SK-N-SH (cell line): Measurements from ENCODE around the gene ZNF296. TPM values are rescaled to one million over a fixed set of nuclear protein-coding genes. Genes with fewer than 3 reads are reported as not detected.

ENCODE experiments used
- CTCF ChIA-PET: fragments of 300-600, 350-600 bp; formaldehyde crosslinking; extraction: SDS; loops from one replicate; lab custom pipeline; 2021; lab: Yijun Ruan, JAX
- POLR2A ChIA-PET: fragments of 350-600 bp; sonication (Branson Sonifier 250); formaldehyde crosslinking; extraction: SDS; loops from one replicate; lab custom pipeline; 2020; ENCODE audit warnings: antibody characterized with exemption, inconsistent platforms; lab: Yijun Ruan, JAX
- DNase-seq: peaks from one replicate; pipeline ENCODE4 v3.0.0; 2012
- H2AFZ ChIP-seq: fragments of 200-600 bp; sonication (generic); 2 replicates; pipeline ENCODE4 v1.8.1; 2016; ENCODE audit warnings: antibody characterized with exemption, mild to moderate bottlenecking, low read depth
- H3F3A ChIP-seq: fragments of 200-600 bp; sonication (generic); replicated peaks from 2 replicates; pipeline ENCODE3; 2016; ENCODE audit warnings: antibody characterized with exemption, mild to moderate bottlenecking; ENCODE audit not compliant: insufficient read depth
- H3K27ac ChIP-seq, 2 experiments: fragments of 200-500 bp in 1 of 2; fragments of 200-600 bp in 1 of 2; sonication (Bioruptor generic) in 1 of 2; sonication (generic), shearing (Covaris generic) in 1 of 2; 2 replicates each; pipeline versions ENCODE4 v1.5.1 to v1.6.1; 2014 to 2016; ENCODE audit warnings: low read depth in 2 of 2, inconsistent platforms in 1 of 2, low read length in 1 of 2, mild to moderate bottlenecking in 1 of 2, mixed read lengths in 1 of 2
- H3K27me3 ChIP-seq: fragments of 200-600 bp; sonication (generic), shearing (Covaris generic); 2 replicates; pipeline ENCODE4 v1.6.1; 2016; ENCODE audit warnings: mixed run types; ENCODE audit not compliant: insufficient read depth
- H3K36me3 ChIP-seq, 2 experiments: fragments of 200-500 bp in 1 of 2; fragments of 200-600 bp in 1 of 2; sonication (Bioruptor generic) in 1 of 2; sonication (generic) in 1 of 2; replicated peaks in 1 of 2; 2 replicates each; pipeline versions ENCODE3 to v1.5.1; 2014 to 2016; ENCODE audit warnings: low read length in 1 of 2, mild to moderate bottlenecking in 1 of 2; ENCODE audit not compliant: insufficient read depth in 2 of 2, control insufficient read depth in 1 of 2
- H3K4me1 ChIP-seq, 2 experiments: fragments of 200-500 bp in 1 of 2; fragments of 200-600 bp in 1 of 2; sonication (Bioruptor generic) in 1 of 2; sonication (generic), shearing (Covaris generic) in 1 of 2; 2 replicates each; pipeline versions ENCODE4 v1.5.1 to v1.6.1; 2014 to 2016; ENCODE audit warnings: low read depth in 1 of 2, low read length in 1 of 2, mixed run types in 1 of 2; ENCODE audit not compliant: insufficient read depth in 2 of 2, control insufficient read depth in 1 of 2
- H3K4me2 ChIP-seq: fragments of 200-600 bp; sonication (generic), shearing (Covaris generic); 2 replicates; pipeline ENCODE4 v1.6.1; 2017; ENCODE audit warnings: mixed run types
- H3K4me3 ChIP-seq, 2 experiments: fragments of 200-500 bp in 1 of 2; fragments of 200-600 bp in 1 of 2; sonication (Bioruptor generic) in 1 of 2; sonication (generic), shearing (Covaris generic) in 1 of 2; 2 replicates each; pipeline versions ENCODE4 v1.5.1 to v1.8.1; 2014 to 2016; ENCODE audit warnings: low read depth in 2 of 2, inconsistent platforms in 1 of 2, low read length in 1 of 2, mild to moderate bottlenecking in 1 of 2, mixed read lengths in 1 of 2, moderate library complexity in 1 of 2
- H3K79me2 ChIP-seq: fragments of 200-600 bp; sonication (generic); 2 replicates; pipeline ENCODE4 v1.8.1; 2017; ENCODE audit warnings: mild to moderate bottlenecking; ENCODE audit not compliant: insufficient read depth
- H3K9ac ChIP-seq: fragments of 200-600 bp; sonication (generic); 2 replicates; pipeline ENCODE4 v1.6.1; 2017; ENCODE audit warnings: mixed run types
- H3K9me2 ChIP-seq: fragments of 200-600 bp; sonication (generic); 2 replicates; pipeline ENCODE4 v1.6.1; 2017; ENCODE audit warnings: mixed run types
- H3K9me3 ChIP-seq: fragments of 200-600 bp; sonication (generic); 2 replicates; pipeline ENCODE4 v1.6.1; 2017; ENCODE audit warnings: mixed run types, mild to moderate bottlenecking, moderate library complexity
- H4K20me1 ChIP-seq: fragments of 200-600 bp; sonication (generic); 2 replicates; pipeline ENCODE4 v1.6.1; 2017; ENCODE audit warnings: mild to moderate bottlenecking, mixed run types; ENCODE audit not compliant: insufficient read depth
- ELF1 ChIP-seq: IDR thresholded peaks from 2 replicates; pipeline ENCODE4 v1.4.0; 2012
- EP300 ChIP-seq, 2 experiments: IDR thresholded peaks; 2 replicates each; pipeline versions ENCODE4 v1.4.0 to v1.6.1; 2012; ENCODE audit warnings: borderline replicate concordance in 1 of 2, low read depth in 1 of 2, low read length in 1 of 2
- EZH2phosphoT487 ChIP-seq: fragments of 200-600 bp; sonication (generic); IDR thresholded peaks from 2 replicates; pipeline ENCODE4 v1.6.1; 2017; ENCODE audit warnings: low read depth, mixed run types, mild to moderate bottlenecking, antibody characterized with exemption, moderate library complexity, borderline replicate concordance
- FOSL2 ChIP-seq: IDR thresholded peaks from 2 replicates; pipeline ENCODE4 v1.4.0; 2012; ENCODE audit warnings: low read depth, mild to moderate bottlenecking, moderate library complexity, borderline replicate concordance
- GABPA ChIP-seq: IDR thresholded peaks from 2 replicates; pipeline ENCODE4 v1.4.0; 2012; ENCODE audit warnings: low read depth, mild to moderate bottlenecking
- MAX ChIP-seq: IDR thresholded peaks from 2 replicates; pipeline ENCODE4 v1.4.0; 2012; ENCODE audit warnings: low read depth
- RFX5 ChIP-seq: IDR thresholded peaks from 2 replicates; pipeline ENCODE4 v1.6.1; 2012; ENCODE audit warnings: mild to moderate bottlenecking, improper control_type of control experiment, low read length
- RXRA ChIP-seq: IDR thresholded peaks from 2 replicates; pipeline ENCODE4 v1.4.0; 2012; ENCODE audit warnings: low read depth, mild to moderate bottlenecking, borderline replicate concordance
- WGBS: methylation state at CpG from one replicate; pipeline ENCODE4 v1.1.6; 2017; ENCODE audit warnings: low lambda C conversion rate; 5-methylcytosine and 5-hydroxymethylcytosine counted together
- polyA plus RNA-seq, 3 experiments: library from polyadenylated mRNA; depleted of rRNA; stranded (reverse); fragments of >200 nt; gene quantifications; 2 replicates each; pipeline ENCODE4 v1.2.3, GENCODE V29; 2012
- TF ChIP-seq, protein P1 (sequence below): fragments of 200-600 bp; sonication (generic); IDR thresholded peaks from 2 replicates; pipeline ENCODE4 v1.6.1; 2017; ENCODE audit warnings: antibody characterized with exemption, mild to moderate bottlenecking, moderate library complexity
- TF ChIP-seq, protein P2 (sequence below): fragments of 150-350 bp; IDR thresholded peaks from 2 replicates; pipeline ENCODE4 v1.6.1; 2017; ENCODE audit warnings: antibody characterized with exemption, low read length, low read depth, borderline replicate concordance
- TF ChIP-seq, protein P3 (sequence below): IDR thresholded peaks from 2 replicates; pipeline ENCODE4 v1.4.0; 2012; ENCODE audit warnings: low read depth, borderline replicate concordance

ZNF296 gene
- polyA plus RNA-seq, 1 of the 3 experiments (the other 2 are of a cell fraction), result 0.21 TPM

DNA sequence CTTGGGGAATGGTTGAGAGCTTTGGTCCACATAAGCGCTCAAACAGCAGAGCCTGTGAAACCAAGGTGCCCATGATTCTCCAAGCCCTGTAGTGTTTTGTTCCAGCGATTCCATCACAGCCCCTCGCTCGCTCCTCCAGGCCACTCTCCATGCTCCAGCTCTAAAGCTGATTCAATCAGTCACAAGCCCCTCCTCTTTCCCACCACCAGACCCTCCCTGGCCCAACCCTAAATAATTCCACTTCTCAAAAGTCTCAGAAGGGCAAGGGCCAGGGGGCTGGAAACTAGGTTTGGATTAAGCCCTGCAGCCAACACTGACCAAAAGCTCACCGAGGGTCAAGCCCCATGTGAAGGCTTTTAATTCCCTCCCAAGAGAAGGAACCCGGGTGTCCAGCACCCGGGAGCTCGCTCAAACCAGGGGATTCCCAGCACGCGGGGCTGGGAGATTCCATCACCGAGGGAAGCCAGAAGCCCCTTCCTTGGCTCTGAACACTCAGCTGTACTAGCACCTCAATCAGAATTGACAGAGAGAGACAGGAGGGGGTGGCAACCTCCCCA is 1.5 kb downstream of the ZNF296 start:
- no peaks in the 10 kb centered on the region for H3K9me3 ChIP-seq
- TF ChIP-seq, protein P1, sequence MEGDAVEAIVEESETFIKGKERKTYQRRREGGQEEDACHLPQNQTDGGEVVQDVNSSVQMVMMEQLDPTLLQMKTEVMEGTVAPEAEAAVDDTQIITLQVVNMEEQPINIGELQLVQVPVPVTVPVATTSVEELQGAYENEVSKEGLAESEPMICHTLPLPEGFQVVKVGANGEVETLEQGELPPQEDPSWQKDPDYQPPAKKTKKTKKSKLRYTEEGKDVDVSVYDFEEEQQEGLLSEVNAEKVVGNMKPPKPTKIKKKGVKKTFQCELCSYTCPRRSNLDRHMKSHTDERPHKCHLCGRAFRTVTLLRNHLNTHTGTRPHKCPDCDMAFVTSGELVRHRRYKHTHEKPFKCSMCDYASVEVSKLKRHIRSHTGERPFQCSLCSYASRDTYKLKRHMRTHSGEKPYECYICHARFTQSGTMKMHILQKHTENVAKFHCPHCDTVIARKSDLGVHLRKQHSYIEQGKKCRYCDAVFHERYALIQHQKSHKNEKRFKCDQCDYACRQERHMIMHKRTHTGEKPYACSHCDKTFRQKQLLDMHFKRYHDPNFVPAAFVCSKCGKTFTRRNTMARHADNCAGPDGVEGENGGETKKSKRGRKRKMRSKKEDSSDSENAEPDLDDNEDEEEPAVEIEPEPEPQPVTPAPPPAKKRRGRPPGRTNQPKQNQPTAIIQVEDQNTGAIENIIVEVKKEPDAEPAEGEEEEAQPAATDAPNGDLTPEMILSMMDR, result no peak
- TF ChIP-seq ELF1 (no peak), MAX (no peak), EP300 (IDR thresholded peaks at IDR 0.05; ENCODE audit: borderline replicate concordance in 1 of 2, low read depth in 1 of 2, low read length in 1 of 2) (no peak), RXRA (no peak), FOSL2 (no peak), RFX5 (no peak), GABPA (no peak), EZH2phosphoT487 (no peak)
- TF ChIP-seq, protein P2, sequence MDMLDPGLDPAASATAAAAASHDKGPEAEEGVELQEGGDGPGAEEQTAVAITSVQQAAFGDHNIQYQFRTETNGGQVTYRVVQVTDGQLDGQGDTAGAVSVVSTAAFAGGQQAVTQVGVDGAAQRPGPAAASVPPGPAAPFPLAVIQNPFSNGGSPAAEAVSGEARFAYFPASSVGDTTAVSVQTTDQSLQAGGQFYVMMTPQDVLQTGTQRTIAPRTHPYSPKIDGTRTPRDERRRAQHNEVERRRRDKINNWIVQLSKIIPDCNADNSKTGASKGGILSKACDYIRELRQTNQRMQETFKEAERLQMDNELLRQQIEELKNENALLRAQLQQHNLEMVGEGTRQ, result no peak
- TF ChIP-seq, protein P3, sequence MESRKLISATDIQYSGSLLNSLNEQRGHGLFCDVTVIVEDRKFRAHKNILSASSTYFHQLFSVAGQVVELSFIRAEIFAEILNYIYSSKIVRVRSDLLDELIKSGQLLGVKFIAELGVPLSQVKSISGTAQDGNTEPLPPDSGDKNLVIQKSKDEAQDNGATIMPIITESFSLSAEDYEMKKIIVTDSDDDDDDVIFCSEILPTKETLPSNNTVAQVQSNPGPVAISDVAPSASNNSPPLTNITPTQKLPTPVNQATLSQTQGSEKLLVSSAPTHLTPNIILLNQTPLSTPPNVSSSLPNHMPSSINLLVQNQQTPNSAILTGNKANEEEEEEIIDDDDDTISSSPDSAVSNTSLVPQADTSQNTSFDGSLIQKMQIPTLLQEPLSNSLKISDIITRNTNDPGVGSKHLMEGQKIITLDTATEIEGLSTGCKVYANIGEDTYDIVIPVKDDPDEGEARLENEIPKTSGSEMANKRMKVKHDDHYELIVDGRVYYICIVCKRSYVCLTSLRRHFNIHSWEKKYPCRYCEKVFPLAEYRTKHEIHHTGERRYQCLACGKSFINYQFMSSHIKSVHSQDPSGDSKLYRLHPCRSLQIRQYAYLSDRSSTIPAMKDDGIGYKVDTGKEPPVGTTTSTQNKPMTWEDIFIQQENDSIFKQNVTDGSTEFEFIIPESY, result no peak
- H2AFZ ChIP-seq, result no peak overlapping the region
- H3K27ac ChIP-seq, result no peak overlapping the region
- no peak overlapping the region for H3K4me2 ChIP-seq
- POLR2A ChIA-PET, result no interaction called here
- no peaks in the 10 kb centered on the region for H3K27me3 ChIP-seq
- peaks cover 0 to 17% of the 10 kb centered on the region in 2 experiments for H3K36me3 ChIP-seq
- H3F3A ChIP-seq, result peaks cover 8% of the 10 kb centered on the region
- H4K20me1 ChIP-seq, result no peaks in the 10 kb centered on the region
- WGBS, result 84% methylated on average over 11 of the region's 11 CpGs
- H3K4me3 ChIP-seq, result no peak overlapping the region
- H3K9me2 ChIP-seq, result no peaks in the 10 kb centered on the region
- DNase-seq, result no peak
- CTCF ChIA-PET, result interaction anchor here (0.9 kb wide), 1 partner anchor 16 kb away, joined by 3 read pairs; no protein-coding TSS in a partner anchor
- no peak overlapping the region for H3K9ac ChIP-seq
- peaks cover 8% of the 10 kb centered on the region for H3K79me2 ChIP-seq
- peaks cover 0 to 5% of the 10 kb centered on the region in 2 experiments; a peak in 1 of 4 replicates for H3K4me1 ChIP-seq
